GM19463 (cell line): ENCODE results near the gene TOP1.
"Not testable (repeated sequence)": the region's sequence is repeated elsewhere in the genome, so short reads cannot be mapped to it uniquely, and the experiment has no call there.

Experiments
- ATAC-seq: cut with Tn5 transposase; IDR thresholded peaks from one replicate; pipeline ENCODE4 v1.9.1; 2021; ENCODE audit warnings: mild to moderate bottlenecking, moderate library complexity; ENCODE audit not compliant: unreplicated experiment

The TOP1 gene

GRCh38 chr20:41124451-41125094, 96.0 kb downstream of the TOP1 start:
- ATAC-seq, result no peak

DNA sequence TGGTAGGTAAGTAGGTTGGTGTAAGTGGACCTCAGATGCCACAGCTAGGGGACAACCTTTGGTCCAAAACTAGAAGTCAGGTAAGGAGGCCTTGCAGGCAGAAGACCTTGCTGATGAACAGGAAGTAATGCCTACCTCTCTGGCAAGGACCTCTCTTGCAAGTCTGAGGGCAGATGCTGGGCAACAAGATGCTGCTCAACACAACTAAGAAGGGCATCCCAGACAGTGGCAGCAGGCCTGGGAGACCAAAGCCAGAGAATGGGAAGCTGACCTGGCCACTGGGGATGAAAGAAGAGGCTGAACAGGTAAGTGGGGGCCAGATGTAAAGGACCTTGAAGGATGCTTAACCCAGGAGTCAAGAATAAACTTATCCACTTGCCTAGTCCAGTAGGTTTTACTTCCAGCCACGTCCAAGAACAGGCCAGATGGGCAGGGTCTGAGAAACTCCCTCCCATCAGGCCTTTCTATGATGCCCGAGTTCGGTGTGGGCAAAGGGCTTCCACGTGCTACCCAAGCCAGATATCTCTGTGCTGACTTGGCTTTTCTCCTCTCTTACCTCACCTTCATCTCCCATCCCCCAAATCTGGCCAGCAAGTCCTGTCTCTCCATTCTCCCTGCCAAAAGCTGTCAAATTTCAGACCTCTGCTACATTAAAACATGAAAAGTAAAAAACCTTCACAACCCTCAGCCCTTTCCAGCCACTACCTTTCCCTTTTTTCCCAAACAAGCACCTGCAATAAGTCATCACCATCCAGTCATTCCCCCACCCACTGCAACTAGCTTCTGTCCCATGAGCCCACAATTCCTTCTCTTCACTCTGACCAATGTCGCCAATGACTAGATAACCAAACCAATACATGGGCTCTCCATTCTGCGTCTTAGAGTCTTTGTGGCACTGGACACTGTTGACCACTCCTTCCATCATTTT, 97.2 kb downstream of the TOP1 start:
- ATAC-seq, result no peak

DNA sequence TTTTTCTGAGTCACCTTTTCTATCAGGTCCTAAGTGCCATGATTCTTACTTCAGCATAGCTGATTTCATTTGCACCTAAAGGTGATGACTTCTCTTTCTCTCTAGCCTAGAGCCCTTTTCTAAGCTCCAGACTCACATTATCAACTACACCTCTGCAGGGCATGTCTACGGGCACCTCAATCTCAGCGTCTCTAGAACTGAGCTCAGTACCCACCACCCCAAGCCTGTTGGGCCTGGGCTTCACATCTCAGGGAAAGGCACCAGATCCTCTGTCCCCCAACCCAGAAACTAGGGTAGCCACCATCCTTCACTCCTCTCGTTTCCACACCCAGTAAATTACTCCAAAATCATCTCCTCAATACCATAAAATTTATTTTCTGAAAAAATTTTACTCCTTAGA, 98.1 kb downstream of the TOP1 start:
- no peak for ATAC-seq

DNA sequence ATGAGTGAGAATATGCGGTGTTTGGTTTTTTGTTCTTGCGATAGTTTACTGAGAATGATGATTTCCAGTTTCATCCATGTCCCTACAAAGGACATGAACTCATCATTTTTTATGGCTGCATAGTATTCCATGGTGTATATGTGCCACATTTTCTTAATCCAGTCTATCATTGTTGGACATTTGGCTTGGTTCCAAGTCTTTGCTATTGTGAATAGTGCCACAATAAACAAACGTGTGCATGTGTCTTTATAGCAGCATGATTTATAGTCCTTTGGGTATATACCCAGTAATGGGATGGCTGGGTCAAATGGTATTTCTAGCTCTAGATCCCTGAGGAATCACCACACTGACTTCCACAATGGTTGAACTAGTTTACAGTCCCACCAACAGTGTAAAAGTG, 99.7 kb downstream of the TOP1 start:
- not testable (repeated sequence) for ATAC-seq

DNA sequence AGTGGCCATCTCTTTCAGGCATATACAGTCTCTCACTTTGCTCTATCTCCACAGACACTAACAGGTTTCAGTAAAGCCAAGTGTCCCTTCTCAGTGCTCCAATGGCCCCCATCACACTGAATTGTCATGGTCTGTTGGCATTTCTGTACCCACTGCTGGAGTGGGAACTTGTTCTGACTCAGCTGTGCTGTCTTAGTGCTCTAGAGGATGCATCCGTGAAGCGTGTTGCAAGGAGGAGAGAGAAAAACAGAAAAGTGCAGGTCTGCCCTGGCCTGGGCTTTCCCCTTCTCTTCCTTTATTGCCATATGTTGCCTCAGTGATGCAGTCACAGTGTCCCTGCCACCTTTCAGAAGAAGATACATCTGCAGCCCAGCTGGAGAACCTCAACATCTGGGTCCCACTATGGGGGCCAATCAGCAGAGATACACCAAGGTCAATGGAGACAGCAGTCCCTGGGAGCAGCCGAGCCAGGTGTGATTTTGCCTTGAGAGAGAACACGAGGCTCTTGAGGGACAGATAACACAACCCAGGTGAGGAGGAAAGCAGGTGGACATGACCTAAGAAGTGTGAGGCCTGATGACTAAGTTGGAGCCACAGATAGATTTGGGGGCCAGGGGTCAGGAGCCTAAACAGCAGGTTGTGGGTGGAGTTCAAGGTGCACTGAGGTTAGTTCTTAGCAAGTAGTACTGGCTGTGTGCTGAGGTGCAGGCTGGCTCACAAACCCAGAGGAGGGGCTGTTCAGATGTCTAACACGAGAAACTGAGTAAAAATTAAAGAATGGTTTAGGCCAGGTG, 103.2 kb downstream of the TOP1 start:
- peak; percentile 28 for ATAC-seq

- not testable (repeated sequence) for ATAC-seq
Measured at GRCh38 chr20:41132388-41132775, 103.8 kb downstream of the TOP1 start.

- ATAC-seq, result peak; percentile 61
Measured at GRCh38 chr20:41133709-41134361, 105.2 kb downstream of the TOP1 start.

GRCh38 chr20:41134362-41135186, 106.0 kb downstream of the TOP1 start:
- ATAC-seq, result no peak

DNA sequence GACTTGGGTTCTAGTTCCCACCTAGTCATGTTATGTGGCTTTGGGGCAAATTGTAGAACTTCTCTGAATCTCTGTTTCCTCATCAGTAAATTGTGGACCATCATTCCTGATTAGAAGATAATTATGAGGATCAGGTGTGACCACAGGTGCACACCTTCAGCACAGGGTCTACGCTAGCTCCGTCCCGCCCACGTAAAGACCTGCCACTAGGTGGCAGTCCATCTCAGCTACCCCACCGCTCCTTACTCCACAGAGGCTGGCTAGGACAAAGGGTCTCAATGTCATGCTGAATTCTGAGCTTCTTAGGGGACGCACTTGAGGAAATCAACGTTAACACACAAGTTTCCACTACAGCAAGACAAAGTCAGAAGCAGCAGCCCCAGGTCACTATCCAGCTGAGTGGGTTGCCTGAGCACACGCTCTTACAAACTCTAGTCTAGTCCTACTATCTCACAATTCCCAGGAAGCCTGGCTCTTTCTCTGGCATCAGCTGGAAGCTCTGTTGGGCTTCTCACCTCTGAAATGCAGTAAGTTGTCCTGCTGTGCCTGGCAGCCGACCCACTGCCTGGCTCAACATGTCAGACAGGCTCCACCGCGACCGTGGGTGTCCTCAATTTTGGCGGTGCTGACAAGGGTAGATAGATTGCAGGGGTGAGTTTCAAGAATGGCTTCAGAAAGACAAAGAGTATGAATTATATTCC, 106.7 kb downstream of the TOP1 start:
- ATAC-seq, result no peak

GRCh38 chr20:41135888-41136679, 107.5 kb downstream of the TOP1 start:
- ATAC-seq, result no peak

DNA sequence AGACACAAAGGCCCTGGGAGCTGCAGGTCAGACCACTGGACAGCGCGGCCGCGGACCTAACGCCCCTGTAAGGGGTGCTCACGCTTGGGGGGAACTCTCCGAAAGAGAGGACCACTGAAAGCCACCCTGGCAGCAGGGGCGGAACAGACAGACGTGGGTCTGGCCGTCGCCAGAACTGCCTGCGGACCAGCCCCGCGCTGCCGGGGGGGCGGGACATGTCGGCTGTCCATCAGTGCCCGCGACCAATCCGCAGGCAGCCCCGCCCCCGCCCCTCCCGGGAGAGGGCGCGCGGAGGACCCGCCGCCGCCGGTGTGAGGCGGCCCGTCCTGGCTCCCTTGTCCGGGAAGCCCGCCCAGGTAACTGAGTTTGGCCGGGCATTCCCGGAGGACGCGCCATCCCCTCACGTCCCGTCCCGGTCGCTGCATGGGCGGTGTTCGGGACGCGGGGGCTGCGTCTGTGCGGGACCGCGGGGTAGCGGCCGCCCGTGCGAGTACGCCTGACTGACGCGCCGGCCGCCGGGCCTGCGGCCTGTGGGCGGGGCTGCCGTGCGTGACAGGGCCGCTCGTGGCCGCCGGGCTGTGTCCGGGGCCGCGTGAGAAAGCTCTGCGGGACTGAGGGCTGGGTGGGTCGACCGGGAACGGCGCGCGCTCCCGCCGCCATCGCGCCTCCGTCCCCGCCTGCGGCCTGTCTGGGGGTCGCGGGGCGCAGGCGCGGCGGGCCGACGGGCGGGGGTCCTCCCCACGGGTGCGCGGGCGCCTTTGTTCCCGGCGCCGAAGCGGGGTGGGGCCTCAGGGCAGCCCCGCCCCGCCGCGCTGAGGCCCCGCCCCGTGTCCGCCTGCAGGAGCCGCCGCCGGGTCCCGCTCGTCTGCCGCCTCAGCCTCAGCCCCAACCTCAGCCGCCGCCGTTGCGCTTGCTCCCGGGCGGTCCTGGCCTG, 108.3 kb downstream of the TOP1 start, which contains the start of gene PLCG1:
TSS of gene PLCG1 (plus strand) at position 864 of the 934 bp plus-strand sequence. CDS start 99 bp downstream, outside the sequence.
- peak; percentile 46 for ATAC-seq

DNA sequence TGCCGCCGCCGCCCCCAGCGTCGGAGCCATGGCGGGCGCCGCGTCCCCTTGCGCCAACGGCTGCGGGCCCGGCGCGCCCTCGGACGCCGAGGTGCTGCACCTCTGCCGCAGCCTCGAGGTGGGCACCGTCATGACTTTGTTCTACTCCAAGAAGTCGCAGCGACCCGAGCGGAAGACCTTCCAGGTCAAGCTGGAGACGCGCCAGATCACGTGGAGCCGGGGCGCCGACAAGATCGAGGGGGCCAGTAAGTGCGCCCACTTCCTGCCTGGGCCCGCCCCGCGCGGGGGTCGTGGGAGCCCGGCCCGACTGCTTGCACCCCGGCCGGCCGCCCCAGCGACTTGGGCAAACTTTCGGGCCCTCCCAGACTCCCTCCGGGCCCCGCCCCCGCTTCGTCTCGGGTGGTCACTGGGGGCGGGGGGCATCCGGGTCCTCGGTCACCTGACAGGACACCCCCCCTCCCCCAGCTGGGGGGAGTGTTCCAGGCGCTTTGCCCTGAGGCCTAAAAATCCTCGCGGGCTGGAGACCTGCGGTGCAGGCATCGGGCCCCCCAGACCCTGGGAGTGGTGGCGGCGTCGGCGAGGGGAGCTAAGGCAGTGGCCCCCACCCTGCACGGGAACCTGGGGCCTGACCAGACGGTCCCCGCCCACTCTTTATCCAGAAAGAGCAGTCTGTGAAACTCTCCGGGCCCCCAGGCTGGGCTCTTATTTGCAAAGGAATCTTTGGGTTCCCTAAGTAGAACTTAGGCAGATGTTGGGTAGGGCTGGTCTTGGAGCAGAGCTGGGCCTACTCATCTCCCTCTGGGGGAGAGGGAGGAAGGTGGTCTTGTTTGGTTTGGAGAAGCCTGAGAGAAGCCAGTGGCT, 109.2 kb downstream of the TOP1 start:
- peak; percentile 4 for ATAC-seq

GRCh38 chr20:41138475-41139226, 110.0 kb downstream of the TOP1 start:
- ATAC-seq, result no peak

GRCh38 chr20:41139227-41140093, 110.8 kb downstream of the TOP1 start:
- no peak for ATAC-seq
